ENCODE measurements around the gene IRX5.
A peak's percentile ranks its signal among the peaks of the same experiment; 100 is the strongest.

Gene IRX5

DNA sequence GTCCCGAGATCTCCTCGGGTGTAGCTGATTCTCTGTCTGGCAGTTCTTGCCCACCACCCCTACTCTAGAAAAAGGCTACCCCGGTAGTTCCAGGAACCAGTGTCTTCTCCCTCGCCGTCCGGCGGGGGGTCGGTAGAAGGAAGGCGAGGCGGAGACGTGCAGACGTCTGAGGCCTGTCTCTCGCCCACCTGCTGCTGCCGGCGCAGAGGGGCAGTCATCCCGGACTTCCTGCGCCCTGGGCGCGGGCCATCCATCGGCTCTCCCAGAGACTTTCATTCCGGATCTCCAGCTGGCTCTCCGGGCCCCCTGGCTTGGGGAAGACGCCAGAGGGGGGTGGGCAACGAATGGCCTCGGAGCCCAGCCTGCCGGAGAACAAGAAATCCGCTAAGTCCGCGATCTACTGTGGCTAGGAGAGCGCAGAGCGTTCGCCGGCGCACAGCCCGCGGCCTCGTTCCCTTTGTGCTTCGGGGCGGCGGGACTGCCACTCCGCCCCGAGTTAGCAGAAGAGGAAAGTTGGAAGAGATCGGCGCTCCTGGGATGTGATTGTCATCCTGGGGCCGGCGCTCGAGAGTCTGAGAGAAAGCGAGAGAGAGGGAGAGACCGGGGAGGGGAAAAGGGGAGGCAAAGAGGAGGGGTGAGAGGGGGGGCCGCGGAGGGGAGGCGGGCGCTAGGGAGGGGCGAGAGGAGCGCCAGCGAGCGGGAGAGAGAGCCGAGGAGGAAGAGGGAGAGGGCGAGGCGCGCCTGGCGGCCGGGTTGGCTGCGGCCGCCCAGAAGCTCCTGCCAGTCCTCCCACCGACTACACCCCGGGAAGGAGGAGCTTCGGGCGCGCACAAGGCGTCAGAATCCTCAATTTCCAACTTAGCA, at the start of gene IRX5:
Gene IRX5, plus strand, starts transcription at position 861 of the 864 bp plus-strand sequence. CDS start 334 bp downstream, outside the sequence.
- peak in 1 of 2 donors; percentile 21 for DNase-seq (ENCODE audit: extremely low read depth in 1 of 2, low read depth in 1 of 2)

DNA sequence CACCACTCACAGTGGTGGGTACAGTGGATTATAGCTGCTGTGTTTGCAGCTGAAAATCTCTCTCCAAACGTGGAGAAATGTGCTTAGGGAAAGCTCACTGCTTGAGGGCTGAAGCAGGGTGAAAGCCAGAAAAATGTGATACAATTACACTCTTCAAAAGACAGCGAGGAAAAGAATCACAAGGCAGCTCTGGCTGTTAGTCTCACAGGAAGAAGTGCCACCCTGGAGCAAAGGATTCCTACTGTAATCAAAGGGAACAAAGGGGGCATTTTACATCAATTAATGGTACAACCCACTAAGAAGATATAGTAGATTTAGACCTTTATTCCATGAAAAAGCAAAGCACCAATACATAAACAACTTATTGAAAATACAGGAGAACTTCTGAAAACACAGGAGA, 48.1 kb upstream of the IRX5 start:
- DNase-seq (ENCODE audit: extremely low read depth in 1 of 2, low read depth in 1 of 2), result no peak

DNA sequence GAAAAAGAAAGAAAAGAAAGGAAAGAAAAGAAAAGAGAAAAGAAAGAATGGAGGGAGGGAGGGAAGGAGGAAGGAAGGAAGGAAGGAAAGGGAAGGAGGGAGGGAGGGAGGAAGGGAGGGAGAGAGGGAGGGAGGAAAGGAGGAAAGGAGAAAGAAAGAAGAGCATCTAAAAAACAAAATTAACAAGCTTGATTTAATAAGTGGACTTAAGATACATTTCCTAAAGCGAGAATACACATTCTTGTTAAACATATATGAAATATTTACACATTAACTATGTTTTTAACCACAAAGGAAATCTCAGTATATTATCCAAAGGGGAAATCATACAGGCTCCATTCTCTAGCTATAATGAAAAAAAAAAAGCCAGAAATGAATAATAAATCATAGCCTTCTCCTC, 47.3 kb upstream of the IRX5 start:
- DNase-seq (ENCODE audit: extremely low read depth in 1 of 2, low read depth in 1 of 2), result no peak

DNA sequence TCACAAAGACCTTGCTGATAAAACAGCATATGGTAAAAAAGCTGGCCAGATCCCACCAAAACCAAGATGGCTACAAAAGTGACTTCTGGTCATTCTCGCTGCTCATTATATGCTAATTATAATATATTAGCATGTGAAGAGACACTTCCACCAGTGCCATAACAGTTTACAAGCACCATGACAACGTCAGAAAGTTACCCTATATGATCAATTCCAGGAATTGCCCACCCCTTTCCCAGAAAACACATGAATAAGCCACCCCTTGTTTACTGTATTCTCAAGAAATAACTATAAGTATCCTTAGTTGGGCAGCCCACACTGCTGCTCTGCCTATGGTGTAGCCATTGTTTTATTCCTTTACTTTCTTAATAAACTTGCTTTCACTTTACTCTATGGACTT, 44.6 kb upstream of the IRX5 start:
- DNase-seq (ENCODE audit: extremely low read depth in 1 of 2, low read depth in 1 of 2), result no peak

DNA sequence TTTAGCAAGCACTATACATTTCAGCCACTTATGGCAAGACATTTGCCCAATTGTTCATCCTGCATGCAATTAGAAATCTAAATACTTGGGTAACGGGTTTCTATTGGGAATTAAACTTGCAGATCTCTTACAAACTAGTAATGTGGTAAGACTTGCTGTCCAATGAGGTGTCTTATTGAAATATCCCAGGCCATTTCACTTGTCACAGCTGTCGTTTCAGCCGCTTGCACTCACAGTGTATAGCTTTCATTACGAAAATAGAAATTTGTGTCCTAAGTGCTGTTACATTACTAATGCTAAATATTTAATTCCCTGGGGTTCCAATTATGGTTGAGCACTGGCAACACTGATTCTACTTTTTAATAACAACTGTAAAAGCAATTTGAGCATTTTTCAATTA, 40.3 kb upstream of the IRX5 start:
- no peak for DNase-seq (ENCODE audit: extremely low read depth in 1 of 2, low read depth in 1 of 2)

DNA sequence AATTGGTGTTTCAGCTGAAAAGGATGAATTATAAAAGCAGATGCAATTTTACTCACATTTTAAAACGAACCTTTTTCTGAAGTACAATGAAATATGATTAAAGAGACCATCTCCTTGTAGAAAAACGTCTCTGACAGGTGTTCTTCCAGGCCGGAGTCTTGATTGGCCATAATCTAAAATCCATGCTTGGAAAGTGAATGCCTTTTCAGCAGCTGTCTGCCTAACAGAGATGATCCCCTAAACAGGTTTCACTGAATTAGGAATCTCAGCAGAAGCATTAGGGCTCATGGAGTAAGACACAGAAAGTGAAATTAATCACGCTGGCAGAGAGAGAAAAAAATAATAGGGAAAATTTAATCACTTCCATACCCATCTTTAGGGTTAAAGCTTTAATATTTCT, 39.3 kb upstream of the IRX5 start:
- DNase-seq (ENCODE audit: extremely low read depth in 1 of 2, low read depth in 1 of 2), result no peak

DNA sequence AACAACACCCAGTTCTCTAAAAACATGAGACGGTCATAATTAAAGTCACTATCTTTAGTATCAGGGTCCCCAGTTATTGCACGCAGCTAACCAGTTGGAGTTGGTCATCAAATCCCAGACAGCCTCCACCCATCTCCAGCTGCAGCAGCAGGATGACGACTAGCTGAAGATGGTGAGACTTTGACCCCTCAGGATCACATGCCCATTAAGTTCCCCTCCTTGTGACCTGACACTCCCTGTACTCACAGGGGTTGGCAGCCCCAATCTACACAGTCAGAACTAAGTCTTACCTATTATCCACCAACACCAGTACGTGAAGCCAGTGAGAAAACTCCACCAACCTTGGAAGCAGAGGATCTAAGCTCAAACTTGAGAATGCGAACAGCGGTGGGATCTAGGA, 37.7 kb upstream of the IRX5 start:
- no peak for DNase-seq (ENCODE audit: extremely low read depth in 1 of 2, low read depth in 1 of 2)

DNA sequence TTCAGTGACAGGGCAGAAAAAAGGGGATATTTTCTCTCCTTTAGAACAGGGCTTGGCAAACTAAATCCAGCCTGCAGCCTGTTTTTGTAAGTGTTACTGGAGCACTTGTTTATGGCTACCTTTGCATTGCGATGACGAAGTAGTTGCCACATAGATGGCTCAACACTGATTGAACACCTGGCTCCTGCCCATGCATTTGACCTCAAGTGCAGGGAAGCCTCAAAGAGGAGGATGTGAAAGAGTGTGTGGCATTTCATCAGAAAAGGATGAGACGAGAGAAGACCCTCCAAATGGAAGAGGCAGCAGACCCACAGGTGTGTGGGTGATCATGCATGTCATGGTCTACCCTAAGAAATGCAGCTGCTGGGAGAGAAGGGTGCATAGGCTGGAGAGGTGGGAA, 32.7 kb upstream of the IRX5 start:
- no peak for DNase-seq (ENCODE audit: extremely low read depth in 1 of 2, low read depth in 1 of 2)

DNA sequence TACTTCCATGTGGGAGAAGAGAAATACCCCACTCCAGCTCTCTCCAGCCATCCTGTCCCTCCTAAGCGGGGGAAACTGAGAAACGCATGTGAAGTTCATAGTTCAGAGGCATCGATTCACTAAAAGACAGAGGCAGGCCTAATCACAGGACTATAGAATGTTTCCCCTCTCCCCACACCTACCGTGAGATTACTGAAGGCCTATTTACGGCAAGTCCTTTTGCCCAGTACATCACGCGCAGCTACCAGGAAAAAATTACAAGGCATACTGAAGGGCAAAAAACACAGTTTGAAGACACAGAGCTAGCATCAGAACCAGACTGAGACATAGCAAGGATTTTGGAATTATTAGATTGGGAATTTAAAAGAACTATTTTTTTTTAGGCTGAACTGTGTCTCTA, 29.1 kb upstream of the IRX5 start:
- DNase-seq (ENCODE audit: extremely low read depth in 1 of 2, low read depth in 1 of 2), result no peak

DNA sequence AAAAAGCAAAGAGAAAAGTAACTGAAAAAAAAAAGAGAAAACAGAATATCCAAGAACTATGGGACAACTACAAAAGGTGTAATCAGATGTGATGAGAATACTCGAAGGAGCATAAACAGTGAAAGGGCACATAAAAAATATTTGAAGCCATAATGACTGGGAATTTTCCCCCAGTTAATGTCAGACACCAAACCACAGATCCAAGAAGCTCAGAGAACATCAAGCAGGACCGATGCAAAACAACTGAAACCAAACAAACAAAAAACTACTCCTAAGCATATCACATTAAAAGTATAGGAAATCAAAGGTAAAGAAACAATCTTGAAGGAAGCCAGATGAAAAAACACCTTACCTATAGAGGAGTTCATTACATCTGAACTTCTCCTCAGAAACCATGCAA, 27.6 kb upstream of the IRX5 start:
- no peak for DNase-seq (ENCODE audit: extremely low read depth in 1 of 2, low read depth in 1 of 2)

DNA sequence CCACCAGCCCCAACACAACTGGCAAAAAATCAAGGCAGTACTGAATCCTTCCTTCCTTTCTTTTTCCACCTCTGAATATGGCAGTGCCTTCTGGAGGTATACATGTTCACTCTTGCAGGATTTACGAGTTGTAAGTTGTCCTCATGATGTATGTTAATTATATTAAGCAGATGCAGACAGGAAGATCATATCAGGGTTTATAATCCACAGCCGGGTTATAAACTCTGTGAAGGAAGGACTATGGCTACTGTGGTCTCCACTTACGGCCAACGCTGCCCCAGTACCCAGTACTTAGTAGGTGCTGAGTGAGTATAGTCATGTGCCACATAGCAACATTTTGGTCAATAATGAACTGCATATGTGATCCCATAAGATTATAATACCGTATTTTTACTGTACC, 19.6 kb upstream of the IRX5 start:
- DNase-seq (ENCODE audit: extremely low read depth in 1 of 2, low read depth in 1 of 2), result no peak

DNA sequence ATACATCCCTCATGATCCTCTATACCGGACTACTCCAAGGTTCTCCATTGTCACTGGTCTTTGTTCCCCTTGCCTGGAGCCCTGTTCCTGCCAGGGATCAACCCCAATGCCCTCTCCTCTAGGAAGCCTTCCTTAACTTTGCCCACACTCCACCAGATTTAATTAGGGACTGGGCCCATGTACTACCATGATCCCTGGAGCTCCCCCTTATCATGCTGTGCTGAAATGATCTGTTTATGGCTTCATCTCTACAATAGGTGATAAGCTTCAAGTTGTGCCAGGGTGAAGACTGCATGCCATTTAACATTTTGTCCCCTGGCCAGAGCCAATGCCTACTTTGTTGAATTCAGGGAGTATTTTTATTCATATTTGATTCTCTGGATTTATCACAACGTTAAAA, 17.9 kb upstream of the IRX5 start:
- no peak for DNase-seq (ENCODE audit: extremely low read depth in 1 of 2, low read depth in 1 of 2)

DNA sequence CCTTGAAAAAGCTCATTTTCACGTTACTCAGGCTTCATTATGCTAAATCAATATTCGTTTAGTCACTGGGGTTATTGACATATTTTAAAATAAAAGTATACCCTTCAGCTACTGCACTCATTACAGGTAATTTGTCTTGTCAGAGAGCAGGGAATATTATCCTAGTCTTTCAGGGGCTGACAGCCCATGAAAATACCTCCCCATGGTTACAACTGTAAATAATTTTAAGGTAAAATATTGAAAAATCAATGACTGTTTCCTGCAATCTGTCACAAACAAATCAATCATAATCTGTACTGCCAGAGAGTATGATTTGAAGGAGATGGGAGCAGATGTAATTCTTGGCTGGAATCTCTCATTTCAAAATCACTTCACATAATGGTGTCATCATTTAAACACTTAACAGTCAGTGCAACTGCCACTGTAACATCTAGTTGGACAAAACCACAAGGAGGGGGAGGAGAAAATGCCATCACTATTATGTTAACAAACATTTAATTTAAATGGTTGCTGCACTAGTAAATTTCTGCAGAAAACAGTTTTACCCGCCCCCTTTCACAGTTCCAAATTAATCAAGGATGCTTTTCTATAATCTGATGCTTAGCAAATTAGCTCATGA, 9.3 kb upstream of the IRX5 start:
- DNase-seq (ENCODE audit: extremely low read depth in 1 of 2, low read depth in 1 of 2), result no peak

DNA sequence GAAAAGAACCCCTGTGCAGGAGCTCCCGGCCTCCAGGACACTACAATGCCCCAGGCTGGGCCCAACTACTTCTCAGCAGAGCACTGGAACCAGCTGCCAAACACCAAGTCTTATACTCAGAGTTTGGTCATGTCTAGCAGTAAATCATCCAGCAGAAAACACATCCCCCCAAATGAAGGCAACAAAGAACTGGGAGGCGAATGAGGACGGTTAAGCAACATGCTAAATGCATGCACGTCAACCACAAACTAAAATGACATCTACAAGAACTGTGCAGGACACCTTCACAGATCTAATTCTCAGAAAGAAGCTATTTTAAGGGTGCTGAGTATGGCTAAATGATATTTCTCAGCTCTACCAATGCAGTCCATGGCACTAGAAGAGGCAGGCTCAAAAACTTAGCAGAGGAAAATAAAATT, 7.6 kb upstream of the IRX5 start:
- DNase-seq (ENCODE audit: extremely low read depth in 1 of 2, low read depth in 1 of 2), result no peak

DNA sequence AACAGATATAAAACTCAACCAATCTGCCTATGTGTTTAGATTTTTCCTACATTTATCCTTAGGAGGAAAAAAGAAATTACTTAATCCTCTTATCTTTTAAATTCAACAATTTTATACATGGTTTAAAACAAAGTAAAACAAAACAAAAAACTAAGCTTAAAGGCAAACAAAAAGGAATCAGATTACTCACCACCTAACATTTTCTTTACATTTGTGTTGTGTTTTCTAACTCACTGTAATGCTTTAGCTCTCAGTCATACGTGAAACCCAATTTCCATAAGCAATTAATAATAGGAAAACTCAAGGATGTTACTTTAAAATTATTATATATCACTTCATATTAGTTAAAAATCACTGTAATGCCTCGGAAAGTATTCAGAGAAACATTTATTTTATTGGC, 6.7 kb upstream of the IRX5 start:
- no peak for DNase-seq (ENCODE audit: extremely low read depth in 1 of 2, low read depth in 1 of 2)

DNA sequence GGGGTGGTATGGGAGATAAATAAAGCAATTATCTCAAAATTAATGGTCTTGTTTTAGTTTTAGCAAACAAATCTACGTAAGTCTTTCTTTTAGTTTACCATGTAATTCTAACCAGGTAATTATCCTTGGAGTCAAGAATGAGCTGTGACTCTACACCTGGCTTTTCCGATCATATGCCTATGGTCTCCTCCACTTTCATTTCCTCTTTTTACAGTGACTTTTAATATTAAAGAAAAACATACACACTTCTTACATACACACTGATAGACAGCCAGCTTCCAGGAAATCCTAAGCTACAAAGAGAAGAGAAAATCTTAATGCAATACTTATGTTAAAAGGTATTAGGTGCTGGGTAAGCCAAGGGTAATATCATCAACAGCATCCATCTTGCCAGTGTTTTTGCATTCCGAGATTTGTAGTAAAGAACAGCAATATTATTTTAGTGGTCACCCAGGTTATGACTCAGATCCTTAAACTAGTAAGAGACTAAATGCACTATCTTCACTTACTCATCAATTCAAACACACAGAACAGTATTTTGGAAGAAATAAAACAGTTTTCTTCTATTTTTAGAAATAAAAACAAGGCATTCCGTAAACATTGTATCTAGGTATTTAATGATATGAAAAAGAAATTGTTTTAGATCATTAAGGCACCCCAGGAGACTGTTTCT, 4.4 kb upstream of the IRX5 start:
- DNase-seq (ENCODE audit: extremely low read depth in 1 of 2, low read depth in 1 of 2), result no peak

DNA sequence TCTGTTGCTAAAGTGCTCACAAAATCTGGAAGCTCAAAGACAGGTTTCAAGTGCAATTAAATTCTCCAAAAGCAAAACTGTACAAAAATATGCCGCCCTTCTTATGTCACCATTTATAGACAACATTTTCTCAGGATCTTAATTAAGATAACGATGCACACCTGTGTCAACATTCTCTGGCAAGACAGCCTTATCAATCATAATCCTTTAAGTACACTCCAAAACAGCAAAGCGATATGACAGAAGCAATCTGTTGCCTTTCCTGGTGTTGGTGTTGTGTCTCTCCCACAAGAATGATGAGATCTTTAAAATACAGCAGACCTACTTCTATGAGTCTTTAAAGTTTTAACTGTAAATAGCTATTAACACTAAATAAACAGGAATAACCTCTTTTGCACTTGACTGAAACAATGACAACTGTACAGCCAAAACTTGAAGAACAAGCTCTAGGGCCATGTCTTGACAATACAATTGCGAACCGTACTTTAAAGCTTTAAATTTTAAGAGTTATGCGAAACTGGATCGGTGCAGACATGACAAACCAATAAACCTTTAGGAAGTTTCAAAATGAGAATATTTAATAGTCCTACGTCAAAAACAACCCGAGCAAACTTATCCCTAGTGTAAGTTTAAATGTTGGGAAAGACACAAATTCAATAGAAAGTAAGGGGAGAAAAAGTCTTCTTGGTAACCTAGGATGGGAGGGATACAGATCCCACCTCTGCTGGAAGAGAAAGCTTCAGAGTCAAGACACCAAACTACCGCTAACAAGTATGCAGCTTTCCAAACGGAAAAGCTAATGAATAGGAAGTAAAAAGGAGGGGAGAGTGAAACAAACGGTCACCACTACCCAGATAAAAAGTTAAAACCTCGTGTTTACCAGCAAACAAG, 3.3 kb upstream of the IRX5 start:
- DNase-seq (ENCODE audit: extremely low read depth in 1 of 2, low read depth in 1 of 2), result no peak

DNA sequence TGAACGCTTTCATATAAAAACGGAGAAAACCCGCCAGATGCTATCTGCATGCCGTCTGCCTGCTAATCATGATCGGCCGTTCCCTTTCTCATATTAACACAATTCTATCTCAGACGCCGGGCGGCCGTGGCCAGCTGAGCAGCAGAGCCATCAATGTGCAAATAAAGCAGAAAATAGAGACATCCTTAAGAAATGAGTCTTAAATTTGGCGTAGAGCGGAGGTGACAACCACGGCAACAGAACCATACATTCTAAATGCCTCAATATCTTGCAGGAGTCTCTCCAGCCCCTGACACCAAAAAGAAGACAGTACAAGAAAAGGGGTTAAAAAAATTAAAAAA, 2.7 kb upstream of the IRX5 start:
- DNase-seq (ENCODE audit: extremely low read depth in 1 of 2, low read depth in 1 of 2), result no peak

DNA sequence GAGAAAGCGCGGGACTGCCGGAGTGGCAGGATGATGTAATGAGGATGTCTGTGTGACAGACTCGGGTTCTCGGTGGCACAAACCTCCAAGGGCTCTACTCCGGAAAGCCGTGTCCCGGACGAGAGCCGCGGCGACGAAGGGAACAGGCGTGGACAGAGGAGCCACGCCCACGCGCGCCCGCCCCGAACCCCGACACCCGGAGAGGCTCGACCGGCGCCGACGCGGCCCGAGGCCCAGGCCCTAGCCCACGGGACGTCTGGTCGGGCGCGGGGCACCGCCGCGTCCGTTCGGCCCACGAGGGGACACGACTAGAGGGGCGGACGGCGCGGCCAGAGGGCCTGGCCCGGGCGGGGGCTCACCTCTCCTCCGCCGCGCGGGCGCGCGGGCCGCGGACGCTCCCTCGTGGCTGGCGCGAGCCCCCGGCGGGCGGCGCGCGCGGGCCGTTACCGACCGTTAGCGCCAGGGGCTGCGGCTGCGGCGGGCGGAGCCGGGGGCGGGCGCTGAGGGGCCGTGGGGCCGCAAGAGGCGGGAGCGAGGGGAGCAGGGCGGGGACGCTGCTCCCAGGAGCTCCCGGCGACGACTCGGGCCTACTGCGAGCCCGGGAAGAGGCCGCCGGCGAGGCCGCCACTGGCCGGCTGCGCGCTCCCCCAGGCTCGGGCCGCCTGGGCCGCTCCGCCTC, 2.1 kb upstream of the IRX5 start:
- DNase-seq (ENCODE audit: extremely low read depth in 1 of 2, low read depth in 1 of 2), result no peak
